Natural killer cell (primary cell): ENCODE measurements around the gene TMEM231. TPM values are rescaled to one million over a fixed set of nuclear protein-coding genes. Genes with fewer than 3 reads are reported as not detected.

Experiments used
- ATAC-seq, 3 donors: fragments of 150-1000 bp in 2 of 3; fragments of 200-7000 bp in 1 of 3; cut with Tn5 transposase; 1 replicate in 1 of 3; 2 replicates in 2 of 3; pipeline ENCODE4 v1.10.0; 2021; ENCODE audit warnings: mild to moderate bottlenecking in 2 of 3, moderate library complexity in 2 of 3
- DNase-seq, 2 donors: peaks; one replicate each; pipeline versions ENCODE4 v3.0.0 to v3.0.0-alpha.2; 2013 to 2021; ENCODE audit warnings: mixed read lengths in 1 of 2
- H3K27ac ChIP-seq: one replicate; pipeline ENCODE4 v1.5.1; 2013; ENCODE audit warnings: mild to moderate bottlenecking, low read length
- H3K27me3 ChIP-seq: one replicate; pipeline ENCODE4 v1.6.1; 2013; ENCODE audit warnings: low read length; ENCODE audit not compliant: control insufficient read depth, insufficient read depth
- H3K36me3 ChIP-seq: one replicate; pipeline ENCODE4 v1.6.1; 2013; ENCODE audit warnings: low read length; ENCODE audit not compliant: control insufficient read depth, insufficient read depth
- H3K4me1 ChIP-seq: one replicate; pipeline ENCODE4 v1.6.1; 2013; ENCODE audit warnings: low read length; ENCODE audit not compliant: control insufficient read depth, insufficient read depth
- H3K4me3 ChIP-seq: one replicate; pipeline ENCODE4 v1.5.1; 2013; ENCODE audit warnings: low read length
- H3K9me3 ChIP-seq: one replicate; pipeline ENCODE4 v1.6.1; 2013; ENCODE audit warnings: low read length; ENCODE audit not compliant: control insufficient read depth, insufficient read depth
- H3K27ac Mint-ChIP-seq, 2 donors: one replicate each; pipeline ENCODE4 v1.8.0; 2022; ENCODE audit warnings: mild to moderate bottlenecking in 2 of 2, mixed read lengths in 2 of 2, moderate library complexity in 1 of 2
- H3K27me3 Mint-ChIP-seq, 2 donors: one replicate each; pipeline ENCODE4 v1.8.0; 2022; ENCODE audit warnings: low read depth in 2 of 2, mixed read lengths in 2 of 2
- H3K36me3 Mint-ChIP-seq: one replicate; pipeline ENCODE4 v1.8.0; 2022; ENCODE audit warnings: mixed read lengths
- H3K4me1 Mint-ChIP-seq, 2 donors: one replicate each; pipeline ENCODE4 v1.8.0; 2022; ENCODE audit warnings: mixed read lengths in 2 of 2
- H3K4me3 Mint-ChIP-seq: one replicate; pipeline ENCODE4 v1.8.0; 2022; ENCODE audit warnings: mild to moderate bottlenecking, moderate library complexity, mixed read lengths
- H3K9me3 Mint-ChIP-seq, 2 donors: one replicate each; pipeline ENCODE4 v1.8.0; 2022; ENCODE audit warnings: mixed read lengths in 2 of 2
- WGBS: methylation state at CpG from one replicate; pipeline ENCODE4 v1.1.7; 2013; ENCODE audit warnings: missing lambda C conversion rate; ENCODE audit not compliant: insufficient coverage; 5-methylcytosine and 5-hydroxymethylcytosine counted together
- intact Hi-C: fragments of 100-400 bp; cut with micrococcal nuclease; formaldehyde crosslinking; loops from one replicate; pipeline ENCODE4 v1.14.2; 2022
- total RNA-seq, 4 donors: library from RNA; stranded (reverse); fragments of 120-200 nt in 1 of 4; gene quantifications; one replicate each; pipeline versions ENCODE4 v1.2.3 to v1.2.4, GENCODE V29; 2013 to 2022
- TF ChIP-seq, protein P1 (sequence below): fragments of 200-600 bp; IDR thresholded peaks from one replicate; pipeline ENCODE4 v1.8.0; 2022; ENCODE audit warnings: antibody characterized with exemption

Gene TMEM231
- total RNA-seq, 3 donors from 2014 or later (not counting 1 experiment from before 2014, with no cell fraction given), result 2.1 to 2.7 (median 2.4) TPM

DNA sequence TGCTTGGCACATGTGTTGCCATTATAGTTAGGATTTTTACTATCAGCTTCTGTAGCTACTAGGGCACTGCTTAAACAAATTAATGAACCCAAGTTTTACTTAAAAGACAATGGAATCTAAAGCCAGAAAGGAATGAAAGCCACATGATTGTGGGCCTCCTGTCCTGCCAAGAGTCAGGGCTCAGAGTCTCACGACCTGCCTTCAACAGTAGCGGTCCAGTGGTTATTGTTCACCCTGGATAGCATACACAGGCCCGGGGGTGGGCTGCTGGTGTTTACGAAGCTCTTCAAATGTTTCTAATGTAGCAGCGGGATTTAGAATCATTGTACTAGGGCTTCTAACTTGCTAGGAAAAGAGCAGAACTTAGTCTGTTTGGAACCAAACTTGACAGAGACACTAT lies 17.9 kb upstream of the TMEM231 start:
- peaks cover 17 to 27% of the 10 kb centered on the region in 2 donors for H3K4me1 Mint-ChIP-seq
- Histone ChIP-seq H3K4me1 (peaks cover 22% of the 10 kb centered on the region), H3K9me3 (no peaks in the 10 kb centered on the region), H3K36me3 (peaks cover 82% of the 10 kb centered on the region), H3K27ac (no peak overlapping the region), H3K4me3 (no peak overlapping the region), H3K27me3 (no peaks in the 10 kb centered on the region)
- H3K27ac Mint-ChIP-seq, result peak overlapping the region in 1 of 2 donors; percentile 14
- no peak overlapping the region for H3K4me3 Mint-ChIP-seq
- WGBS, result 98% methylated on average over 5 of the region's 5 CpGs
- H3K27me3 Mint-ChIP-seq, result no peaks in the 10 kb centered on the region
- no peaks in the 10 kb centered on the region for H3K9me3 Mint-ChIP-seq
- intact Hi-C loops, result no loop called here
- TF ChIP-seq, protein P1, sequence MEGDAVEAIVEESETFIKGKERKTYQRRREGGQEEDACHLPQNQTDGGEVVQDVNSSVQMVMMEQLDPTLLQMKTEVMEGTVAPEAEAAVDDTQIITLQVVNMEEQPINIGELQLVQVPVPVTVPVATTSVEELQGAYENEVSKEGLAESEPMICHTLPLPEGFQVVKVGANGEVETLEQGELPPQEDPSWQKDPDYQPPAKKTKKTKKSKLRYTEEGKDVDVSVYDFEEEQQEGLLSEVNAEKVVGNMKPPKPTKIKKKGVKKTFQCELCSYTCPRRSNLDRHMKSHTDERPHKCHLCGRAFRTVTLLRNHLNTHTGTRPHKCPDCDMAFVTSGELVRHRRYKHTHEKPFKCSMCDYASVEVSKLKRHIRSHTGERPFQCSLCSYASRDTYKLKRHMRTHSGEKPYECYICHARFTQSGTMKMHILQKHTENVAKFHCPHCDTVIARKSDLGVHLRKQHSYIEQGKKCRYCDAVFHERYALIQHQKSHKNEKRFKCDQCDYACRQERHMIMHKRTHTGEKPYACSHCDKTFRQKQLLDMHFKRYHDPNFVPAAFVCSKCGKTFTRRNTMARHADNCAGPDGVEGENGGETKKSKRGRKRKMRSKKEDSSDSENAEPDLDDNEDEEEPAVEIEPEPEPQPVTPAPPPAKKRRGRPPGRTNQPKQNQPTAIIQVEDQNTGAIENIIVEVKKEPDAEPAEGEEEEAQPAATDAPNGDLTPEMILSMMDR, result no peak
- no peak for DNase-seq
- no peak for ATAC-seq
- no peaks in the 10 kb centered on the region for H3K36me3 Mint-ChIP-seq

GRCh38 chr16:75572864-75573542 lies 17.0 kb upstream of the TMEM231 start:
- Mint-ChIP-seq H3K27me3 (no peaks in the 10 kb centered on the region), H3K27ac (no peak overlapping the region), H3K4me3 (no peak overlapping the region), H3K9me3 (no peaks in the 10 kb centered on the region), H3K36me3 (no peaks in the 10 kb centered on the region), H3K4me1 (peaks cover 18 to 24% of the 10 kb centered on the region in 2 donors)
- Histone ChIP-seq H3K4me3 (no peak overlapping the region), H3K9me3 (no peaks in the 10 kb centered on the region), H3K27ac (no peak overlapping the region), H3K36me3 (peaks cover 82% of the 10 kb centered on the region), H3K4me1 (peaks cover 22% of the 10 kb centered on the region), H3K27me3 (no peaks in the 10 kb centered on the region)
- WGBS, result 87% methylated on average over 3 of the region's 3 CpGs
- TF ChIP-seq, protein P1, result no peak
- ATAC-seq (no peak), DNase-seq (no peak)
- intact Hi-C loops, result no loop called here

GRCh38 chr16:75570396-75571065 lies 14.5 kb upstream of the TMEM231 start:
- Histone ChIP-seq H3K27me3 (no peaks in the 10 kb centered on the region), H3K36me3 (peaks cover 62% of the 10 kb centered on the region), H3K9me3 (no peaks in the 10 kb centered on the region), H3K4me1 (peaks cover 38% of the 10 kb centered on the region), H3K27ac (peak overlapping the region; percentile 66), H3K4me3 (no peak overlapping the region)
- TF ChIP-seq, protein P1, result no peak
- DNase-seq, result no peak
- H3K4me1 Mint-ChIP-seq, result peaks cover 31 to 37% of the 10 kb centered on the region in 2 donors
- no peak for ATAC-seq
- 76% methylated on average over 5 of the region's 5 CpGs for WGBS
- no peak overlapping the region for H3K27ac Mint-ChIP-seq
- H3K9me3 Mint-ChIP-seq, result no peaks in the 10 kb centered on the region
- H3K36me3 Mint-ChIP-seq, result no peaks in the 10 kb centered on the region
- no peak overlapping the region for H3K4me3 Mint-ChIP-seq
- intact Hi-C loops, result no loop called here
- H3K27me3 Mint-ChIP-seq, result no peaks in the 10 kb centered on the region
